ENCODE measurements around the gene PDE4D. TPM values are rescaled to one million over a fixed set of nuclear protein-coding genes. Genes with fewer than 3 reads are reported as not detected.

The PDE4D gene
- total RNA-seq, 1 donor from 2014 or later = 11.8 TPM

- Mint-ChIP-seq H3K36me3 (ENCODE audit: low read depth) (no peaks in the 10 kb centered on the region), H3K27ac (ENCODE audit: unreplicated experiment) (no peak overlapping the region), H3K27me3 (ENCODE audit: low read depth) (no peaks in the 10 kb centered on the region), H3K4me1 (peaks cover 38% of the 10 kb centered on the region), H3K9me3 (no peaks in the 10 kb centered on the region), H3K4me3 (no peak overlapping the region)
- no peak for DNase-seq (ENCODE audit: low read depth, low spot score)
- TF ChIP-seq CTCF (conservative IDR thresholded peaks at IDR 0.05) = no peak
Measured at GRCh38 chr5:58923355-58923754, 970.2 kb downstream of the PDE4D start.

GRCh38 chr5:58922461-58923171 is 970.9 kb downstream of the PDE4D start:
- no peak for DNase-seq (ENCODE audit: low read depth, low spot score)
- H3K36me3 Mint-ChIP-seq (ENCODE audit: low read depth) = no peaks in the 10 kb centered on the region
- H3K4me1 Mint-ChIP-seq = peaks cover 39% of the 10 kb centered on the region
- no peaks in the 10 kb centered on the region for H3K27me3 Mint-ChIP-seq (ENCODE audit: low read depth)
- H3K9me3 Mint-ChIP-seq = no peaks in the 10 kb centered on the region
- H3K4me3 Mint-ChIP-seq = no peak overlapping the region
- no peak for TF ChIP-seq CTCF (conservative IDR thresholded peaks at IDR 0.05)
- peak overlapping the region; percentile 45 for H3K27ac Mint-ChIP-seq (ENCODE audit: unreplicated experiment)

GRCh38 chr5:58921159-58921558 is 972.4 kb downstream of the PDE4D start:
- TF ChIP-seq CTCF (conservative IDR thresholded peaks at IDR 0.05) = no peak
- no peaks in the 10 kb centered on the region for H3K27me3 Mint-ChIP-seq (ENCODE audit: low read depth)
- no peak overlapping the region for H3K4me3 Mint-ChIP-seq
- no peaks in the 10 kb centered on the region for H3K36me3 Mint-ChIP-seq (ENCODE audit: low read depth)
- H3K9me3 Mint-ChIP-seq = no peaks in the 10 kb centered on the region
- no peak for DNase-seq (ENCODE audit: low read depth, low spot score)
- no peak overlapping the region for H3K27ac Mint-ChIP-seq (ENCODE audit: unreplicated experiment)
- peaks cover 28% of the 10 kb centered on the region for H3K4me1 Mint-ChIP-seq

GRCh38 chr5:58919833-58920232 is 973.7 kb downstream of the PDE4D start:
- TF ChIP-seq CTCF (conservative IDR thresholded peaks at IDR 0.05) = no peak
- Mint-ChIP-seq H3K27me3 (ENCODE audit: low read depth) (no peaks in the 10 kb centered on the region), H3K4me1 (peaks cover 22% of the 10 kb centered on the region), H3K36me3 (ENCODE audit: low read depth) (no peaks in the 10 kb centered on the region), H3K27ac (ENCODE audit: unreplicated experiment) (no peak overlapping the region), H3K9me3 (no peaks in the 10 kb centered on the region), H3K4me3 (no peak overlapping the region)
- DNase-seq (ENCODE audit: low read depth, low spot score) = no peak

Small RNA genes lying within 50 kb of the gene (microRNA-seq; reads per million reads assigned to microRNA genes)
- 10.7 reads per million, percentile 20 among the genes with 10 or more reads in this experiment for gene MIR582
